ENCODE data around the gene SYAP1.

- no peak for TF ChIP-seq EZH2 (IDR thresholded peaks at IDR 0.05; ENCODE audit: borderline replicate concordance, insufficient read depth, low read depth, low read length, poor library complexity, severe bottlenecking)
- TF ChIP-seq CTCF (IDR thresholded peaks at IDR 0.05): peak; percentile 77
These were observed 24.2 kb upstream of the SYAP1 start for GRCh38 chrX:16695079-16695676.

All from B cell (primary cell).